HG02870 (cell line): ENCODE measurements around the gene MYADML2.
A peak's percentile ranks its signal among the peaks of the same experiment; 100 is the strongest.

Source experiments
- ATAC-seq: cut with Tn5 transposase; IDR thresholded peaks from one replicate; pipeline ENCODE4 v1.9.1; 2021; ENCODE audit warnings: mild to moderate bottlenecking, moderate library complexity; ENCODE audit not compliant: unreplicated experiment

Gene MYADML2

GRCh38 chr17:81980122-81980521 is 33.1 kb upstream of the MYADML2 start:
- ATAC-seq = no peak

- ATAC-seq = no peak
Observed at GRCh38 chr17:81978524-81979298, 31.7 kb upstream of the MYADML2 start.

- peak; percentile 76 for ATAC-seq
Observed at GRCh38 chr17:81977211-81977808, 30.3 kb upstream of the MYADML2 start, which contains the start of gene ASPSCR1. TSS of gene ASPSCR1 (plus strand) at chr17:81977629. CDS start at chr17:81977647, 18 bp downstream.

- no peak for ATAC-seq
Observed at GRCh38 chr17:81976332-81977210, 29.5 kb upstream of the MYADML2 start.

- no peak for ATAC-seq
Observed at GRCh38 chr17:81973432-81973831, 26.4 kb upstream of the MYADML2 start.

- ATAC-seq = no peak
Observed at GRCh38 chr17:81968850-81969812, 22.1 kb upstream of the MYADML2 start.

GRCh38 chr17:81968396-81968745 is 21.3 kb upstream of the MYADML2 start:
- ATAC-seq = no peak

- ATAC-seq = no peak
Observed at GRCh38 chr17:81967533-81968395, 20.7 kb upstream of the MYADML2 start.

- ATAC-seq = no peak
Observed at GRCh38 chr17:81967244-81967532, 20.2 kb upstream of the MYADML2 start.

- no peak for ATAC-seq
Observed at GRCh38 chr17:81966343-81967243, 19.6 kb upstream of the MYADML2 start.

- no peak for ATAC-seq
Observed at GRCh38 chr17:81964081-81964849, 17.2 kb upstream of the MYADML2 start.

- no peak for ATAC-seq
Observed at GRCh38 chr17:81962499-81963441, 15.7 kb upstream of the MYADML2 start.

GRCh38 chr17:81961521-81962498 is 14.8 kb upstream of the MYADML2 start:
- no peak for ATAC-seq

GRCh38 chr17:81961087-81961511 is 14.1 kb upstream of the MYADML2 start, which contains the start of gene NOTUM:
TSS of gene NOTUM (minus strand) at chr17:81961187. CDS start at chr17:81960909, 278 bp downstream.
- no peak for ATAC-seq

GRCh38 chr17:81960130-81960958 is 13.3 kb upstream of the MYADML2 start:
- ATAC-seq = no peak
